ENCODE results near the gene MUC2. TPM values are rescaled to one million over a fixed set of nuclear protein-coding genes. Genes with fewer than 3 reads are reported as not detected.

The MUC2 gene
- total and polyA plus RNA-seq, 9 of the 15 experiments (the other 6 are each of a cell fraction or from before 2014, with no cell fraction given), result under 0.01 to 0.18 TPM; not detected in 7

GRCh38 chr11:1116104-1116503 lies 41.4 kb downstream of the MUC2 start (continued):
- TF ChIP-seq SMC3 (conservative IDR thresholded peaks at IDR 0.05; ENCODE audit: insufficient read depth, low read depth, low read length), result no peak
- TF ChIP-seq ZNF444 (CRISPR knock-in tag; IDR thresholded peaks at IDR 0.05), result no peak
- no peak for TF ChIP-seq ZKSCAN1 (IDR thresholded peaks at IDR 0.05; ENCODE audit: low read depth, low read length)

GRCh38 chr11:1116666-1117390 lies 42.2 kb downstream of the MUC2 start:
- ChIA-PET POLR2A (no interaction called here), CTCF (ENCODE audit: low intra/inter-chr PET ratio) (no interaction called here)
- Histone ChIP-seq H3K27ac (ENCODE audit: extremely low read depth, low read depth, low read length) (no peak overlapping the region), H3K36me3 (ENCODE audit: control insufficient read depth, insufficient read depth, low read length) (no peaks in the 10 kb centered on the region), H3K4me3 (no peak overlapping the region), H3K79me2 (ENCODE audit: control insufficient read depth, insufficient read depth, low read length) (no peaks in the 10 kb centered on the region), H2AFZ (ENCODE audit: low read depth, low read length) (no peak overlapping the region), H3K9me1 (ENCODE audit: control insufficient read depth, insufficient read depth, low read length) (no peaks in the 10 kb centered on the region), H3K4me1 (replicated peaks in 1 of 2; ENCODE audit: control insufficient read depth in 2 of 2, insufficient read depth in 2 of 2, low read length in 2 of 2) (peaks cover 0 to 22% of the 10 kb centered on the region in 2 experiments; a peak in 1 of 5 replicates), H4K20me1 (replicated peaks; ENCODE audit: control insufficient read depth, insufficient read depth, low read length) (no peaks in the 10 kb centered on the region), H3K9me3 (replicated peaks; ENCODE audit: control insufficient read depth, insufficient read depth, low read depth, low read length) (no peaks in the 10 kb centered on the region), H3K27me3 (ENCODE audit: control insufficient read depth in 2 of 2, insufficient read depth in 2 of 2, low read length in 2 of 2) (peaks cover 9 to 22% of the 10 kb centered on the region in 2 experiments; a peak in 4 of 5 replicates), H3K9ac (ENCODE audit: insufficient read depth in 1 of 2, low read depth in 2 of 2, low read length in 2 of 2) (no peak overlapping the region; a peak in 1 of 4 replicates), H3K4me2 (ENCODE audit: insufficient read depth, low read length) (no peak overlapping the region)
- FAIRE-seq, result no peak
- TF ChIP-seq JUN (IDR thresholded peaks at IDR 0.05; ENCODE audit: borderline replicate concordance, low read depth, low read length), result no peak
- TF ChIP-seq JUN (CRISPR knock-in tag; IDR thresholded peaks at IDR 0.05; ENCODE audit: borderline replicate concordance), result no peak
- no peak for TF ChIP-seq EHMT2 (IDR thresholded peaks at IDR 0.05)
- no peak for TF ChIP-seq EZH2 (IDR thresholded peaks at IDR 0.05; ENCODE audit: borderline replicate concordance, low read depth, low read length)
- TF ChIP-seq FOXO4 (CRISPR knock-in tag; IDR thresholded peaks at IDR 0.05), result no peak
- TF ChIP-seq MIER1 (IDR thresholded peaks at IDR 0.05; ENCODE audit: low read depth), result no peak
- TF ChIP-seq PHTF2 (CRISPR knock-in tag; IDR thresholded peaks at IDR 0.05), result no peak
- no peak for TF ChIP-seq TBL1XR1 (IDR thresholded peaks at IDR 0.05; ENCODE audit: low read length in 2 of 2)
- TF ChIP-seq HMGN3 (IDR thresholded peaks at IDR 0.05; ENCODE audit: borderline replicate concordance, extremely low read depth, insufficient read length, low read depth, low read length), result no peak
- no peak for TF ChIP-seq ERF (CRISPR knock-in tag; IDR thresholded peaks at IDR 0.05)
- no peak for TF ChIP-seq DDX20 (tag; IDR thresholded peaks at IDR 0.05; ENCODE audit: low read depth)
- no peak for TF ChIP-seq EP300 (IDR thresholded peaks at IDR 0.05; ENCODE audit: low read length)
- TF ChIP-seq FOXA1 (IDR thresholded peaks at IDR 0.05; ENCODE audit: borderline replicate concordance), result no peak
- DNase-seq (ENCODE audit: extremely low read depth in 1 of 4, low spot score in 3 of 4), result no peak
- in situ Hi-C loops (cut with MboI), result no loop called here
- intact Hi-C loops (cut with micrococcal nuclease), result loop anchor here (10.0 kb wide), 1 partner anchor 458 kb away; the partner anchor contains the start of gene DUSP8
- 3% methylated on average over 23 of the region's 23 CpGs for WGBS (ENCODE audit: insufficient coverage, low coverage, missing lambda C conversion rate)
- BruUV-seq (replicated peaks), result no TSS peak
- no peak for ATAC-seq
